Prostate gland (tissue), 2 donors: ENCODE data around the gene C17orf107.

Experiments used
- POLR2AphosphoS5 ChIP-seq: sonication (generic); formaldehyde crosslinking; IDR thresholded peaks from one replicate; pipeline ENCODE4 v1.6.1; 2017; ENCODE audit warnings: antibody characterized with exemption
- TF ChIP-seq, protein P1 (sequence below), 4 experiments: fragments of 200-600 bp in 2 of 4; fragments of 450-650 bp in 2 of 4; sonication (generic) in 2 of 4; IDR thresholded peaks; 1 replicate in 3 of 4; 2 replicates in 1 of 4; pipeline ENCODE4 v1.5.1; 2016 to 2019; ENCODE audit warnings: antibody characterized with exemption in 4 of 4, mild to moderate bottlenecking in 2 of 4, moderate library complexity in 2 of 4

DNA sequence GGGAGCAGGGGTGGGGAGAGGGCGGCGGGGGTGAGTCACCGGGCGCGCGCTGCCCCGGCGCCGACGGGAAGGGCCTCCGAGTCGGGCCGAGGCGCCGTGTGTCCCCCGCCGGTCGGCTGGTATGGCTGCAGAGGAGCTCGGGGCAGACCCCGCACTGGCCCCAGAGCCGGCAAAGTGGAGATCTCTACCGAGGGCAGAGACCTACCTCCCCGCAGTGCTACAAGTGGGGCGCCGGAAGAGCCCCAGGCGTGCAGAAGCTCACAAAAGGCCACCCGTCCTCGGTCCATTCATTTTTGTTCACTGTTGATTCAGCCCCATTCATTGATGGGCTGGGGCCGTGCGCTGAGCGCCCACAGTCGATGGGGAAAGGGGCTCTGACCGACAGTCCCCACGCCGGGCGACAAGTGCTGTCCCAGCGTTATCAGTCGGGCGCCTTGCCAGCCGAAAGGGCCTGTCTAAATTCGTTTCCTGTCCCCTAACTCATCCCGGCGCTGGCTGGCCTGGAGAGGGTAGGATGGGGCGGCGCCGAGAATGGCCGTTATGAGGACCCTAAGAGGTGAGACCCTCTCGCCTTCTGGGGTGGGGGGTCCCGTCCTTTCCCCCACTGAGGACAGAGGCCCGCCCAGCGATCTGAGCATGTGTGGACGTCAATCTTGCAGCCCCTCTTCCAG, 50.9 kb downstream of the C17orf107 start:
- TF ChIP-seq POLR2AphosphoS5, result no peak
- TF ChIP-seq, protein P1, sequence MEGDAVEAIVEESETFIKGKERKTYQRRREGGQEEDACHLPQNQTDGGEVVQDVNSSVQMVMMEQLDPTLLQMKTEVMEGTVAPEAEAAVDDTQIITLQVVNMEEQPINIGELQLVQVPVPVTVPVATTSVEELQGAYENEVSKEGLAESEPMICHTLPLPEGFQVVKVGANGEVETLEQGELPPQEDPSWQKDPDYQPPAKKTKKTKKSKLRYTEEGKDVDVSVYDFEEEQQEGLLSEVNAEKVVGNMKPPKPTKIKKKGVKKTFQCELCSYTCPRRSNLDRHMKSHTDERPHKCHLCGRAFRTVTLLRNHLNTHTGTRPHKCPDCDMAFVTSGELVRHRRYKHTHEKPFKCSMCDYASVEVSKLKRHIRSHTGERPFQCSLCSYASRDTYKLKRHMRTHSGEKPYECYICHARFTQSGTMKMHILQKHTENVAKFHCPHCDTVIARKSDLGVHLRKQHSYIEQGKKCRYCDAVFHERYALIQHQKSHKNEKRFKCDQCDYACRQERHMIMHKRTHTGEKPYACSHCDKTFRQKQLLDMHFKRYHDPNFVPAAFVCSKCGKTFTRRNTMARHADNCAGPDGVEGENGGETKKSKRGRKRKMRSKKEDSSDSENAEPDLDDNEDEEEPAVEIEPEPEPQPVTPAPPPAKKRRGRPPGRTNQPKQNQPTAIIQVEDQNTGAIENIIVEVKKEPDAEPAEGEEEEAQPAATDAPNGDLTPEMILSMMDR (IDR thresholded peaks at IDR 0.05), result no peak
